AG04449 (cell line): Measurements from ENCODE around the gene DIO3.

Experiments used
- CTCF ChIA-PET: fragments of 350-600 bp; formaldehyde crosslinking; extraction: SDS; loops from one replicate; lab custom pipeline; 2021; ENCODE audit warnings: antibody characterized with exemption; lab: Yijun Ruan, JAX
- POLR2A ChIA-PET: fragments of 400-600, 350-600 bp; formaldehyde crosslinking; extraction: SDS; loops from one replicate; lab custom pipeline; 2020; ENCODE audit warnings: antibody characterized with exemption, inconsistent platforms; lab: Yijun Ruan, JAX
- DNase-seq: peaks from one replicate; pipeline ENCODE4 v3.0.0-alpha.2; 2010; ENCODE audit warnings: low read depth, low spot score
- H3K4me3 ChIP-seq: 2 replicates; pipeline ENCODE4 v1.5.1; 2011; ENCODE audit warnings: low read depth, mild to moderate bottlenecking, control low read depth, low read length
- TF ChIP-seq, protein P1 (sequence below): IDR thresholded peaks from one replicate; pipeline ENCODE4 v1.5.1; 2011; ENCODE audit warnings: mild to moderate bottlenecking, moderate library complexity, low read length, control low read depth, inconsistent platforms; ENCODE audit not compliant: insufficient read depth; ENCODE audit errors: missing control alignments

The DIO3 gene

DNA sequence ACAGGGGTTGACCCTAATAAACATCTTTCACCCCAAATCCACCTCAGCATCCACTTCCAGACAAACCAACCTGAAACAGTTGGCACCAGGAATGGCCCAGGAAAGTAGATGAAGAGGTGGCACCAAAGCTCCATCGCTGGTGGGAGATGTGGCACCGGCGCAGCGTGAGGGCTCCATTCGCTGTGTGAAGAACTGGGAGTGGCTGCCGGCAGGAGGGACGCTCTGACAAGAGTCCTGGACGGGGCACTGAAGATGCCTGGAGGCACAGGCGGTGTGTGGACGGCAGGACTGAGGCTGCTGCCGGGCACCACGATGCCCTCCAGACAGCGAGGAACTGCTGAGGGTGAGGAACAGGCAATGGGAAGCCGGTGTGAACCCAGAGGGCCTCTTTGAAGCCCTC lies 29.3 kb downstream of the DIO3 start:
- no peak for DNase-seq
- TF ChIP-seq, protein P1, sequence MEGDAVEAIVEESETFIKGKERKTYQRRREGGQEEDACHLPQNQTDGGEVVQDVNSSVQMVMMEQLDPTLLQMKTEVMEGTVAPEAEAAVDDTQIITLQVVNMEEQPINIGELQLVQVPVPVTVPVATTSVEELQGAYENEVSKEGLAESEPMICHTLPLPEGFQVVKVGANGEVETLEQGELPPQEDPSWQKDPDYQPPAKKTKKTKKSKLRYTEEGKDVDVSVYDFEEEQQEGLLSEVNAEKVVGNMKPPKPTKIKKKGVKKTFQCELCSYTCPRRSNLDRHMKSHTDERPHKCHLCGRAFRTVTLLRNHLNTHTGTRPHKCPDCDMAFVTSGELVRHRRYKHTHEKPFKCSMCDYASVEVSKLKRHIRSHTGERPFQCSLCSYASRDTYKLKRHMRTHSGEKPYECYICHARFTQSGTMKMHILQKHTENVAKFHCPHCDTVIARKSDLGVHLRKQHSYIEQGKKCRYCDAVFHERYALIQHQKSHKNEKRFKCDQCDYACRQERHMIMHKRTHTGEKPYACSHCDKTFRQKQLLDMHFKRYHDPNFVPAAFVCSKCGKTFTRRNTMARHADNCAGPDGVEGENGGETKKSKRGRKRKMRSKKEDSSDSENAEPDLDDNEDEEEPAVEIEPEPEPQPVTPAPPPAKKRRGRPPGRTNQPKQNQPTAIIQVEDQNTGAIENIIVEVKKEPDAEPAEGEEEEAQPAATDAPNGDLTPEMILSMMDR, result no peak
- POLR2A ChIA-PET, result no interaction called here
- no peak overlapping the region for H3K4me3 ChIP-seq
- CTCF ChIA-PET, result no interaction called here

DNA sequence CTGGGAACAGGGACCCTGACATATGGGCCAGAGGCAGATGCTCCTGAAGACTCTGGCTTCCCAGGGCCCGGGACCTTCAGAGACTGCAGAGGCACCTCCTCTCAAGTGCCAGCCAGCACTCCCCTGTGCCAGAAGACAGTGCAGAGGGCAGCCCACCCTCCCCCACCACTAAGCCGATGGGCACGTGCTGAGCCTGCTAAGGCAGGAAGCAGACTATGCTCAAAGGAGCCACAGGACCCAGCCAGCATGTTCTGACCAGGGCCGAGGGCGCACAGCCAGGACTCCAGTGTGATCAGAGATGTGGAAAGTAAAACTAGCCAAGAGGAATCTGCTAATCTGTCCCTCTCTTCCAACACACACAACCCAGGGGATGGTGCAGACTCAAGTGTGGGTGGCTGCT lies 29.8 kb downstream of the DIO3 start:
- TF ChIP-seq, protein P1, result no peak
- CTCF ChIA-PET, result no interaction called here
- POLR2A ChIA-PET, result no interaction called here
- H3K4me3 ChIP-seq, result no peak overlapping the region
- no peak for DNase-seq

DNA sequence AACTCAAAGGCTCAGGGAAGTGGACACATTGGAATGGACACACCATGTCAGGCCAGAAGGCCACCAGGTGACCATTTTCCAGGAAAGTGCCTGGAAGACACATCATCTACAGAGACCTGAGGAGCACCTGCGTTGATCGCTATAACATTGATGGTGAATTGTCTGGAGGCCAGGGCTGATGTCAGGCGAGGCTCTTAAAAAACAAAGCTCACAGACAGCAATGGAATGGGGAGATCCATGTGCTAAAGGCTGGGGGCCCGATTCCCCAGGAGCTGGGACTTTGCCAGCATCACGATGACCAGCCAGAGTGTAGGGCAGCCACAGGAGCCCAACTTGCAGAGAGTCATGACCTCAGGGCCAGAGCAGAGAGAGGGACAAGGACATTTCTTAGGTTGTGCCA lies 30.3 kb downstream of the DIO3 start:
- TF ChIP-seq, protein P1, result no peak
- no peak overlapping the region for H3K4me3 ChIP-seq
- CTCF ChIA-PET, result no interaction called here
- POLR2A ChIA-PET, result no interaction called here
- DNase-seq, result no peak

DNA sequence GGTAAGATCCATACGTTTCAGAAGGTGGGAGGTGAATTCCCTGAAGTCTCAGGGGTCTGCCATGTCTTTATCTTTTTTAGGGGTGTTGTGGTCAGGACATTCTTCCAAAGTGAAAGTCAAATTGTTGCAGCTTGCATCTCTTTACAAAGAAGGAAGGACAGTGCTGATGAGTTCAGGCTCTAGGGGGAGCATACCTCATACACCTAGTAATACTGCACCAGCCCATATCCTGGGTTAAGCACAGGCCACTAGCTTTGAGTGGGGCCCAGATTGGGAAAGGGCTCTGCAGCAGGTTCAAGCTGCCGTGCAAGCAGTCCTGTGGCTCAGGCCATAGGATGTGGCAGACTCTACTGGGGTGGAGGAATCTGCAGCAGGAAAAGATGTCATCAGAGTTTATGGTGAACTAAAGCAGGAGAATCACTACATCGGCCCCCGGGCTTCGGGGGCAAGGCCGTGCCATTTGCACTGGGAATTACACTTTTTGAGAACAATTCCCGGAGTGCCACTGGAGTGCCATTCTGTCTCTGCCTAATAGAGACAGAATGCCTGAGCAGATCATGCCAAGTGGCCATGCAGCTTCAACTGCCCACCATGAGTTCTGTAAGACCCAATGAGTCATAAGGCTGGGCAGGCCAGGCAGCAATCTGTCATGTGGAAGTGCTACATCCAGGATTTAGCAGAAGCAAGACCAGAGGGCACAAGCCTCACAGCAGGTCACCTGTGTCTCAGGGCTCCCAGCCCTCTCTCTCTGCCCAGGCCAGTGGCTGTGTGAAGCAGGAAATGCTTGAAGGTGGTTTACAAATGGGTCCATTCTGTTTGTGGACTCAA lies 32.3 kb downstream of the DIO3 start:
- TF ChIP-seq, protein P1, result no peak
- no peak overlapping the region for H3K4me3 ChIP-seq
- ChIA-PET CTCF (no interaction called here), POLR2A (no interaction called here)
- no peak for DNase-seq

DNA sequence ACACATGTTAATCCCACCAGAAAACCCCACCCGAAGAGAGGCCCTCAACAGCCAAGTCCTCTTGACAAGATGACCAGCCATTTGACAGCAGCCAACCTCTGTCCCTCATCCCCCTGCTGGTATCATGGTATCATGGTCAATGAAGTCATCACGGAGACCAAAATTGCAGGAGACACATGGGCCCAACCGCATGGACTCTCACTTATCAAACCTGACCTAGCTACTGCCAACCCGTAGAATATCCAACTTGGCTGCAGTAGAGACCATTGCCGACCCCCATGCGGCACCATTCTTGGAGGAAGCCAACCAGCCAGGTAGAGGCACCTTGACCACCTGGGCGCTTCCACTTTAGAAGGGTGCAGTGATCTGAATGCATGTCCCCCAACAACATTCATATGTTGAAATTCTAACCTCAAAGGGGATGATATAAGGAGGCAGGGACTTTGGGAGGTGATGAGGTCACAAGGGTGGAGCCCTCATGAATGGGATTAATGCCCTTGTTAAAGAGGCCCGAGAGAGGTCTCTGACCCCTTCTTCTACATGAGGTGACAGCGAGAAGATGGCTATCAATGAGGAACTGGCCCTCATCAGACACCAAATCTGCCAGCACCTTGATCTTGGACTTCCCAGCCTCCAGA lies 33.3 kb downstream of the DIO3 start:
- H3K4me3 ChIP-seq, result no peak overlapping the region
- DNase-seq, result no peak
- TF ChIP-seq, protein P1, result no peak
- ChIA-PET CTCF (no interaction called here), POLR2A (no interaction called here)

DNA sequence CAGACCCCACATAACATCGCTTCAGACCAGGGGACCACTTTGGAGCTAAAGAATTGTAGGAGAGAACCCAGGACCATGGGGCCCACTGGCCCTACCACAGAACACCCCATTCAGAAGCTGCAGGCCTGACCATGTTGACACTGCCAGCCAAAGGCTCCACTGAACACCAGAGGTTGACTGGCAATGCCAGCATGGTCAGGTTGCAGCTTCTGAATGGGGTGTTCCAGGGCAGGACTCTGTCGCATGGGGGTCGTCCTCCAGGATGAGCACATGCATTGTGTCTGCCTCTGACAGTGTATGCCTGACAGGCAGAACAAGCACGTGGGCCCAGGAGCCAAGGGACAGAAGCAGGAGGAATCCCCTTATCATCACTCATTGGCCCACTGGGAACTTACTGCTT lies 34.1 kb downstream of the DIO3 start:
- CTCF ChIA-PET, result no interaction called here
- POLR2A ChIA-PET, result no interaction called here
- no peak for DNase-seq
- no peak overlapping the region for H3K4me3 ChIP-seq
- TF ChIP-seq, protein P1, result no peak
